ENCODE data around the gene CCDC88C.

CCDC88C gene

DNA sequence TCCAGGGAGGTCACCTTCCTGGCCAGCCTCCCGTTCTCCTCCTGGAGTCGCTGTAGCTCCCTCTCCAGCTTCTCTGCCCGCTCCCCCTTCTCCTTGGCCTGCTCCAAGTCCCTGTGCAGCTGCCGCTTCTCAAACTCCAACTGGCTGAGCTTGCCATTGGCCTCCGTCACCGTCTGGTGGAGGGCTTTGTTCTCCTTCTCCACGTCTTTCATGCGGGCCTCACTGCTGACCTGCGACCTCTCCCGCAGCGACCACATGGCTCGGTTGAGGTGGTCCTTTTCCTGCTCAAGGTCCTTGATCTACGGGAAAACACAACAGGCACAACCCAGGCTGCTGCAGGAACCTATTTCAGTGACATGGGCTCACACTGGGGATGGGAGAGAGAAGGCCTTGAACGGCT is 103.8 kb downstream of the CCDC88C start:
- Histone ChIP-seq H3K27ac (ENCODE audit: low read depth, low read length, poor library complexity, severe bottlenecking) (no peak overlapping the region), H3K79me2 (ENCODE audit: insufficient read depth, low read length) (no peaks in the 10 kb centered on the region)

DNA sequence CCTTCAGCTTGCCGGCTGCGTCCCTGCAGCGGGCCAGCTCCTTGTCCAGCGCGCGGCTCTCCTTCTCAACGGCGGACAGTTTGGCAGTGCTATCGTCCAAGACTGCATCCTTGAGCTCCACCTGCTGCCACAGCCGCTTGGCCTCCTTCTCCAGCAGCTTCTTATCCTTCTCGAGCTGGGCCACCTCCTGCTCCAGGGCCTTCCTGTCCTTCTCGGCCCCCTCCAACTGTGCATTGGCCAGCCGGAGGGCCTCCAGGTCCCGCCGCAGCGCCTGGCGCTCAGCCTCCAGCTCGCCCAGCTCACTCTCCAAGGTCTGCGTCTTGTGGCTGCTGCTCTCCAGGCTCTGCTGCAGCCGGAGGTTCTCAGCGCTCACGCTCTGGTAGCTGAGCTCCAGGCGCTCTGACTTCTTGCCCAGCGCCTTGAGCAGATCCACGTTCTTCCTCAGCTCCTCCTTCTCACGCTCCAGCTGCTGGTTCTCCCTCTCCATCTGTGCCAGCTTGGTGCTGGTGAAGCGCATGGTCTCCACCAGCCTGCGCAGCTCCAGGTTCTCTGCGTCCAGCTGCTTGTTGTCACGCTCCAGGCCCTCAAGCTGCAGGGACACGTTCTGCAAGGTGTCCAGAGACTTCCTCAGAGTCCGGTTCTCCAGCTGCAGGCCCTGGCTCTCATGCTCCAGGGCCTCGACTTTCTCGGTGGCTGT is 104.3 kb downstream of the CCDC88C start:
- no peaks in the 10 kb centered on the region for H3F3A ChIP-seq (ENCODE audit: insufficient read depth, low read length)
- H3K79me2 ChIP-seq (ENCODE audit: insufficient read depth, low read length), result no peaks in the 10 kb centered on the region
- no peaks in the 10 kb centered on the region for H3K27me3 ChIP-seq (ENCODE audit: insufficient read depth, low read length)
- no peaks in the 10 kb centered on the region for H3K9me2 ChIP-seq (ENCODE audit: low read depth, low read length)
- H3K4me2 ChIP-seq (ENCODE audit: low read length), result no peak overlapping the region
- H4K20me1 ChIP-seq (ENCODE audit: insufficient read depth, low read length), result no peaks in the 10 kb centered on the region
- peaks cover 29% of the 10 kb centered on the region for H3K4me1 ChIP-seq (ENCODE audit: insufficient read depth, low read length, severe bottlenecking)
- no peak overlapping the region for H3K9ac ChIP-seq (ENCODE audit: low read length)
- peaks cover 93% of the 10 kb centered on the region for H3K36me3 ChIP-seq (ENCODE audit: insufficient read depth, low read length)
- no peak overlapping the region for H2AFZ ChIP-seq (ENCODE audit: low read length)
- H3K9me3 ChIP-seq (ENCODE audit: low read length), result no peaks in the 10 kb centered on the region
- H3K4me3 ChIP-seq (ENCODE audit: low read depth, low read length, poor library complexity, severe bottlenecking), result no peak overlapping the region
- no peak for TF ChIP-seq EZH2 (IDR thresholded peaks at IDR 0.05; ENCODE audit: borderline replicate concordance, low read length)
- TF ChIP-seq, protein P1, sequence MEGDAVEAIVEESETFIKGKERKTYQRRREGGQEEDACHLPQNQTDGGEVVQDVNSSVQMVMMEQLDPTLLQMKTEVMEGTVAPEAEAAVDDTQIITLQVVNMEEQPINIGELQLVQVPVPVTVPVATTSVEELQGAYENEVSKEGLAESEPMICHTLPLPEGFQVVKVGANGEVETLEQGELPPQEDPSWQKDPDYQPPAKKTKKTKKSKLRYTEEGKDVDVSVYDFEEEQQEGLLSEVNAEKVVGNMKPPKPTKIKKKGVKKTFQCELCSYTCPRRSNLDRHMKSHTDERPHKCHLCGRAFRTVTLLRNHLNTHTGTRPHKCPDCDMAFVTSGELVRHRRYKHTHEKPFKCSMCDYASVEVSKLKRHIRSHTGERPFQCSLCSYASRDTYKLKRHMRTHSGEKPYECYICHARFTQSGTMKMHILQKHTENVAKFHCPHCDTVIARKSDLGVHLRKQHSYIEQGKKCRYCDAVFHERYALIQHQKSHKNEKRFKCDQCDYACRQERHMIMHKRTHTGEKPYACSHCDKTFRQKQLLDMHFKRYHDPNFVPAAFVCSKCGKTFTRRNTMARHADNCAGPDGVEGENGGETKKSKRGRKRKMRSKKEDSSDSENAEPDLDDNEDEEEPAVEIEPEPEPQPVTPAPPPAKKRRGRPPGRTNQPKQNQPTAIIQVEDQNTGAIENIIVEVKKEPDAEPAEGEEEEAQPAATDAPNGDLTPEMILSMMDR (IDR thresholded peaks at IDR 0.05; ENCODE audit: low read length), result no peak
- no peak overlapping the region for H3K27ac ChIP-seq (ENCODE audit: low read depth, low read length, poor library complexity, severe bottlenecking)

More for the DNA sequence above, 103.8 kb downstream of the CCDC88C start:
- TF ChIP-seq, protein P1 (IDR thresholded peaks at IDR 0.05; ENCODE audit: low read length), result no peak
- no peak for TF ChIP-seq EZH2 (IDR thresholded peaks at IDR 0.05; ENCODE audit: borderline replicate concordance, low read length)
- no peaks in the 10 kb centered on the region for H3K9me3 ChIP-seq (ENCODE audit: low read length)
- no peaks in the 10 kb centered on the region for H3K9me2 ChIP-seq (ENCODE audit: low read depth, low read length)
- H2AFZ ChIP-seq (ENCODE audit: low read length), result no peak overlapping the region
- no peaks in the 10 kb centered on the region for H4K20me1 ChIP-seq (ENCODE audit: insufficient read depth, low read length)
- H3K36me3 ChIP-seq (ENCODE audit: insufficient read depth, low read length), result peaks cover 93% of the 10 kb centered on the region
- no peaks in the 10 kb centered on the region for H3F3A ChIP-seq (ENCODE audit: insufficient read depth, low read length)
- H3K4me2 ChIP-seq (ENCODE audit: low read length), result no peak overlapping the region
- H3K9ac ChIP-seq (ENCODE audit: low read length), result no peak overlapping the region
- no peak overlapping the region for H3K4me3 ChIP-seq (ENCODE audit: low read depth, low read length, poor library complexity, severe bottlenecking)
- no peaks in the 10 kb centered on the region for H3K27me3 ChIP-seq (ENCODE audit: insufficient read depth, low read length)
- peaks cover 32% of the 10 kb centered on the region for H3K4me1 ChIP-seq (ENCODE audit: insufficient read depth, low read length, severe bottlenecking)

DNA sequence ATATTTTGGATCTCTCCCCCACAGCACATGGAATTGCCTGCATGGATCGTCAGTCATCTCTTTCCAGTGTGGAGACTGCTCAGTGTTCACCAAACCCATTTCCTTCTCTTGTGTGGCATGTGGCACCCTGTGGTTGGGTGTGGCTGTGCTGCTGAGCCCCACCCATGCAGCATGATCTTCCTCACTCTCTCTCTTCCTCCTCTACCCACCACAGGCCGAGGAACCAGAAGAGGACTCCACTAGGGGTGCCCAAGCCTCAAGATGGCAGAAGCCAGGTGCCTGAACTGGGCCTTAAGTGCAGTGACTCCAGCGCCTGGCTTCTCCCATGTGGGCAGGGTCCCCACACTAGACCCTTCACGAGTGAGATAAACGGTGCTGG is 106.3 kb downstream of the CCDC88C start:
- Histone ChIP-seq H4K20me1 (ENCODE audit: insufficient read depth, low read length) (no peaks in the 10 kb centered on the region), H3K4me3 (ENCODE audit: low read depth, low read length, poor library complexity, severe bottlenecking) (no peak overlapping the region), H3K9me3 (ENCODE audit: low read length) (no peaks in the 10 kb centered on the region), H3K36me3 (ENCODE audit: insufficient read depth, low read length) (peaks cover 94% of the 10 kb centered on the region), H3K27me3 (ENCODE audit: insufficient read depth, low read length) (no peaks in the 10 kb centered on the region), H3K9me2 (ENCODE audit: low read depth, low read length) (no peaks in the 10 kb centered on the region), H3K9ac (ENCODE audit: low read length) (no peak overlapping the region), H2AFZ (ENCODE audit: low read length) (no peak overlapping the region), H3K4me2 (ENCODE audit: low read length) (no peak overlapping the region), H3K4me1 (ENCODE audit: insufficient read depth, low read length, severe bottlenecking) (peaks cover 9% of the 10 kb centered on the region), H3K27ac (ENCODE audit: low read depth, low read length, poor library complexity, severe bottlenecking) (no peak overlapping the region), H3K79me2 (ENCODE audit: insufficient read depth, low read length) (no peaks in the 10 kb centered on the region), H3F3A (ENCODE audit: insufficient read depth, low read length) (no peaks in the 10 kb centered on the region; the same call in 1 of the 2 replicates)
- no peak for TF ChIP-seq EZH2 (IDR thresholded peaks at IDR 0.05; ENCODE audit: borderline replicate concordance, low read length)
- TF ChIP-seq, protein P1 (IDR thresholded peaks at IDR 0.05; ENCODE audit: low read length), result no peak; the same call in 1 of the 2 replicates
